Body of pancreas (tissue), 4 donors: Measurements from ENCODE around the gene PVALB.

Source experiments
- POLR2A ChIP-seq, 3 donors: fragments of 450-650 bp; IDR thresholded peaks; one replicate each; pipeline ENCODE4 v1.6.1; 2016; ENCODE audit warnings: antibody characterized with exemption in 3 of 3, mild to moderate bottlenecking in 2 of 3
- TF ChIP-seq, protein P1 (sequence below), 7 experiments: fragments of 450-650 bp in 4 of 7; fragments of 200-600 bp in 3 of 7; sonication (generic) in 3 of 7; IDR thresholded peaks; one replicate each; pipeline ENCODE4 v1.5.1; 2016 to 2019; ENCODE audit warnings: antibody characterized with exemption in 7 of 7

DNA sequence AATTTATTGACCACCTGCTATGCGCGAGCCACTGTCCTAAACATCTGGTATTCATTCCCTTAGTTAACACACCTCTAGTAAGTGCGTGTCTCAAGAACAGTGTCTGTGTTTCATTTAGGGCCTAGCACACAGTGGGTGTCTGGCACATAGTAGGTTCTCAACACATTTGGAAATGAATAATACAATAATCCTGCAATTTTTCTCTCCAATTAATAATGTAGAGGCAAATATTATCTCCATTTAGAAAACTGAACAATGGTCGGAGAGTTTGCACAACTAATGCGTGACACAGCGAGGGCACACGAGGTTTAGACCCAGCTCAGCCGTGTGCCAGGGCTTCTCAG lies 39.9 kb upstream of the PVALB start:
- TF ChIP-seq, protein P1, sequence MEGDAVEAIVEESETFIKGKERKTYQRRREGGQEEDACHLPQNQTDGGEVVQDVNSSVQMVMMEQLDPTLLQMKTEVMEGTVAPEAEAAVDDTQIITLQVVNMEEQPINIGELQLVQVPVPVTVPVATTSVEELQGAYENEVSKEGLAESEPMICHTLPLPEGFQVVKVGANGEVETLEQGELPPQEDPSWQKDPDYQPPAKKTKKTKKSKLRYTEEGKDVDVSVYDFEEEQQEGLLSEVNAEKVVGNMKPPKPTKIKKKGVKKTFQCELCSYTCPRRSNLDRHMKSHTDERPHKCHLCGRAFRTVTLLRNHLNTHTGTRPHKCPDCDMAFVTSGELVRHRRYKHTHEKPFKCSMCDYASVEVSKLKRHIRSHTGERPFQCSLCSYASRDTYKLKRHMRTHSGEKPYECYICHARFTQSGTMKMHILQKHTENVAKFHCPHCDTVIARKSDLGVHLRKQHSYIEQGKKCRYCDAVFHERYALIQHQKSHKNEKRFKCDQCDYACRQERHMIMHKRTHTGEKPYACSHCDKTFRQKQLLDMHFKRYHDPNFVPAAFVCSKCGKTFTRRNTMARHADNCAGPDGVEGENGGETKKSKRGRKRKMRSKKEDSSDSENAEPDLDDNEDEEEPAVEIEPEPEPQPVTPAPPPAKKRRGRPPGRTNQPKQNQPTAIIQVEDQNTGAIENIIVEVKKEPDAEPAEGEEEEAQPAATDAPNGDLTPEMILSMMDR (IDR thresholded peaks at IDR 0.05): no peak
- no peak for TF ChIP-seq POLR2A (IDR thresholded peaks at IDR 0.05)
